ENCODE results near the gene LGR6.

LGR6 gene

GRCh38 chr1:202223121-202223860 is 29.7 kb downstream of the LGR6 start:
- no peak for TF ChIP-seq CTCF (IDR thresholded peaks at IDR 0.05; ENCODE audit: low read depth, low read length)
- no peak overlapping the region for H3K4me3 ChIP-seq (ENCODE audit: low read depth, low read length)

GRCh38 chr1:202224453-202224852 is 30.9 kb downstream of the LGR6 start:
- TF ChIP-seq CTCF (IDR thresholded peaks at IDR 0.05; ENCODE audit: low read depth, low read length) = no peak
- no peak overlapping the region for H3K4me3 ChIP-seq (ENCODE audit: low read depth, low read length)

DNA sequence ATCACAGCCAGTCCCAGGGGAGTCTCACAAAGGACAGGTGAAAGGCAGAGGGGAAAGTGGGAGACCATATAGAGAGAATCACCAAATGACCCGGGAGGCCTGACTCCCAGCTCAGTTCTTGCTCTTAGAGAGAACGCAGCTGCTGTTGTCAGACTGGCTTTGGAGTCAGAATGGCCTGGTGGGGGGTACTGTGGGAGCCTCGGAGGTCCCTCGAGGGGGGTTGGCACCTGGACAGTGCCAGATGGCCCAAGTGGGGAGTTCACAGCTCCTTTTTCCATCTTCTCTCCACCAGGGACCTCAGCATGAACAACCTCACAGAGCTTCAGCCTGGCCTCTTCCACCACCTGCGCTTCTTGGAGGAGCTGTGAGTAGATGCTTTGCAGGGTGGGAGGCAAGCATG is 31.5 kb downstream of the LGR6 start:
- H3K4me3 ChIP-seq (ENCODE audit: low read depth, low read length) = no peak overlapping the region
- no peak for TF ChIP-seq CTCF (IDR thresholded peaks at IDR 0.05; ENCODE audit: low read depth, low read length)

DNA sequence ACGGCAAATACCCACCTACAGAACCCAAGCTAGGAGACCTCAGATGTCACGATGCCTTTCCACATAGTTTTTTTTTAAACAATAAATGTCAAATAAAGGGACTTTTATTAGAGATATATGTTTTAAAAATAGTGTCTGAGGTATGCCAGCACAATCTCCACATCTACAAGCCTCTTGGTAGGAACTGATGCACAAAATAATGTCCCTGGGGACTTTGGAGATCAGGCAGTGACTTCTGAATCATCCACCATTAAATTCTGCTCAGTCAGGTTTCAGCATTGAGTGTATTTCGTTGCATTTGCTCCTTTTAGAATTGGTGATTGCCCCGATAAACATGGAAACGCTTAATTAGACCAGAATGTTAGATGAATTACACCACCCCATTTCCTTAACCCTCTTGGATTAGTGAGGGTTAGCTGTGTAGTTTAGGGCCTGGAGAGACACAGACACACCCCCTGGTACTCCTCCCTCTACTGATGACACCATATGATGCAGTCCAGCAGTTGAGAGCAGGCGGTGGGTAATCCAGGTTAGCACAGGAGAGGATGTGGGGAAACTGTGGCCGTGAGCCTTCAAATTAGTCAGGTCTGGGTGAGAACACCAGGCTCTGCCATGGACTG is 33.6 kb downstream of the LGR6 start:
- no peak for TF ChIP-seq CTCF (IDR thresholded peaks at IDR 0.05; ENCODE audit: low read depth, low read length)
- no peak overlapping the region for H3K4me3 ChIP-seq (ENCODE audit: low read depth, low read length)

DNA sequence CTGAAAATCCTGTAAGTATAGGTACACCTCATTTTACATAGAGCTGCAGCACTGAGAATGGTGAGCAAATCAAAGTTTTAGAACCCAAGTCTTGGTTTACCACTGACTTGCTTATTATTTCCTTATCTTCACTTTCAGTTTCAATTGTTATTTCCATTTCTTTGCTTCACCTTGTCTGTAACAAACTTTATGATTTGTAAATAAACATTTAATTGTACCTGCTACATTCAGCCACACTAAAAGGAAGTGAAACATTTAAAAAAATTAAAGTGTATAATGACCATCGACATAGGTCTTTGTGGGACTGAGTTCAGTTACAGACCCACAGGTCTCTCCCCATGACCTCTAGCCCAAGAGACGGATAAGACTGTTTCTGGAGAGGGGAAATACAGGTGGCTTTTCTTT is 34.4 kb downstream of the LGR6 start:
- no peak overlapping the region for H3K4me3 ChIP-seq (ENCODE audit: low read depth, low read length)
- TF ChIP-seq CTCF (IDR thresholded peaks at IDR 0.05; ENCODE audit: low read depth, low read length) = no peak

DNA sequence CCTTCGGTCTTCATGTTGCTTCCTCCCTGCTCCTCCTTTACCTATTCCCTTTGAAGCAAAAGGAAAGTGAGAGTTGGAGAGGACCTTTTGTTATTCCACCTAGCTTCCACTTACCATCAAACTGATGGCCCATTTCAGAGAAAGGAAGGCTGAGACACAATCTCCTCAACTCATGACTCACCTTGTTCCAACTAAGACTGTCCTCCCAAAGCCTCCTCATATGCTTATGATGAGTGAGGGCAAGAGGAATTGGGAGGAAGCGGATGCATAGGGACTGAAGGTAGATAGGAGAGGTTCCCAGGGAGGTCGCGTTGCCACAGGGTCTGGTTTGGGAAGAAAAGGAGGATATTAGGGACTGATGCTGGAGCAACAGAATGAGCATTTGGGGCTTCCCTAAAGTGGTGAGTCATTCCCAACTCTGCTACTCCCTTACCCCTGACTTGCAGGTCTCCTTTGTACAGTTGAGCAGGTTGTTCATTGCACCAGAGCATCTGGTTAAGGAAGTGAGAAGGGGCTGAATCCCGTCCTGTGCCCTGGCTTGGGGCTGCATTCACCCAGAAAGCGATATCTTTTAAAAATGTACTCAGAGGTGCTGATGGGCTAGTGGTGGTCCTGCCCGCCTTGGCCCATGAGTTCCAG is 35.0 kb downstream of the LGR6 start:
- H3K4me3 ChIP-seq (ENCODE audit: low read depth, low read length) = no peak overlapping the region
- no peak for TF ChIP-seq CTCF (IDR thresholded peaks at IDR 0.05; ENCODE audit: low read depth, low read length)

- TF ChIP-seq CTCF (IDR thresholded peaks at IDR 0.05; ENCODE audit: low read depth, low read length) = no peak
- no peak overlapping the region for H3K4me3 ChIP-seq (ENCODE audit: low read depth, low read length)
Measured at GRCh38 chr1:202229376-202229775, 35.8 kb downstream of the LGR6 start.

All from WI38 (cell line).